Smooth muscle cell of trachea (primary cell): ENCODE results near the gene ADCY9. TPM values are rescaled to one million over a fixed set of nuclear protein-coding genes. Genes with fewer than 3 reads are reported as not detected.

ENCODE experiments used
- total RNA-seq: library from RNA; depleted of rRNA; stranded (reverse); fragments of >200 nt; gene quantifications from 2 replicates; pipeline ENCODE4 v1.2.1, GENCODE V29; 2014

The ADCY9 gene
- total RNA-seq = 25.6 and 44.5 TPM in 2 replicates

DNA sequence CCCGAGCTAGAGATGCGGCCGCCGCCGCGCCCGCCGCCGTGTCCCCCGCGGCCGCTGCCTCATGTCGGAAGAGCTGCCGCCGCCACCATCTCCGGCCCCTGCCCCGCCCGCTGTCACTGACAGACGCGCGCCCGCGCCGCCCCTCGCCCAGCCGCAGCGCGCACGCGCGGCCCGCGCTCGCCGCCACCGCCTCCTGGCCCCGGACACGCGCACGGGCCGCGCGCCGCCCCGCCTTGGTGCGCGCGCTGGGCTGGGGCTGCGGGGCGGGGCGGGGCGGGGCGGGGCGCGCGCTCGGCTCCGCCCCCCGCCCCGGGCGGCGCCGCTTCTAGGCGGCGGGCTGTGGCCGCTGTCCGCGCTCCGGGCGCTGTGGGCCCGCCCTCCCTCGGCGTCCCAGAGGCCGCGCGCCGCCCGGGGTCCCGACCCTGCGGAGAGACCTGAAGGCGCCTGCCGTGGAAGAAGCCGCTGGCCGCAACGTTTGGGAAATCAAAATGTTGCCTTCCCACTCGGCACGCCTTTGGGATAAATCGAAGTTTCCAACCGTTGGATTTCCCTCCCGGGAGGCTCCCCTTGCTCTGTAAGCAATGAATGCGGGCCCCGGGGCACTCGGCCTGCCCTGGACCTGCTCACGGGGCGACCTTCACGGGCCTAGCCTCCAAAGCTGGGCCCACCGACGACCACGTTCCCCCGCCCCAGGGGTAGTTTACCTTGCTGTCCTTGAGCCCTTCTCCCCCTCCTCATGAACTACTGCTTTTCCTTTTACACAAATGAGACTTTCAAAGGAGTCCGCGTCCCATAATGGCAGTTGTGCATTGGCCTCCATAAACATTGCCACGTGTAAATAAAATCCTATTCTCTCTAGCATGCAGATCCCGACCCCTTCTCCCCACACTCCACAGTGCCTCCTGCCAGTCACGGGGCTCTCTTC, at the start of gene ADCY9:
Gene ADCY9, minus strand, starts transcription at position 118 of the 925 bp plus-strand sequence. CDS start 1,000 bp downstream, outside the sequence.

Other genes starting within 250 kb of the ADCY9 start
- gene CREBBP, start 235.7 kb downstream of the ADCY9 start, total RNA-seq = 26.1 and 37.7 TPM in 2 replicates
- 0.29 and 0.50 TPM in 2 replicates for gene SRL, start 125.6 kb upstream of the ADCY9 start, total RNA-seq
- 8.3 and 15.5 TPM in 2 replicates for gene TFAP4, start 156.6 kb upstream of the ADCY9 start, total RNA-seq
- 4.4 and 4.6 TPM in 2 replicates for gene GLIS2, start 199.6 kb upstream of the ADCY9 start, total RNA-seq
- gene PAM16, start 234.9 kb upstream of the ADCY9 start, total RNA-seq = 15.7 and 16.0 TPM in 2 replicates